T-helper 2 cell treated with Interferon-gamma antibody and Interleukin-4, amounts not matched to agents 100 ng/mL and 5 ng/mL, for 36 hours (primary cell): ENCODE measurements around the gene CHSY1. TPM values are rescaled to one million over a fixed set of nuclear protein-coding genes. Genes with fewer than 3 reads are reported as not detected.

ENCODE experiments used
- intact Hi-C: fragments of 100-400 bp; cut with micrococcal nuclease; formaldehyde crosslinking; loops from one replicate; pipeline ENCODE4 v1.15.1; 2023
- total RNA-seq: library from RNA; stranded (reverse); gene quantifications from 2 replicates; pipeline ENCODE4 v1.2.3, GENCODE V29; 2022

Gene CHSY1
- total RNA-seq, 1 donor from 2014 or later, result 37.5 TPM

- intact Hi-C loops, result no loop called here
Observed at GRCh38 chr15:101174152-101174920, 77.5 kb downstream of the CHSY1 start.

GRCh38 chr15:101173233-101174119 is 78.4 kb downstream of the CHSY1 start:
- intact Hi-C loops, result no loop called here

GRCh38 chr15:101172501-101173071 is 79.3 kb downstream of the CHSY1 start:
- intact Hi-C loops, result no loop called here

- intact Hi-C loops, result no loop called here
Observed at GRCh38 chr15:101171954-101172353, 79.9 kb downstream of the CHSY1 start.

- intact Hi-C loops, result no loop called here
Observed at GRCh38 chr15:101170568-101171350, 81.1 kb downstream of the CHSY1 start.

GRCh38 chr15:101169495-101170071 is 82.3 kb downstream of the CHSY1 start:
- intact Hi-C loops, result loop anchor here (2.0 kb wide), 1 partner anchor 43 kb away; no protein-coding TSS in a partner anchor

- intact Hi-C loops, result loop anchor here (1.0 to 2.0 kb wide), 3 partner anchors 30 to 73 kb away; no protein-coding TSS in a partner anchor
Observed at GRCh38 chr15:101168898-101169494, 82.9 kb downstream of the CHSY1 start.

GRCh38 chr15:101168463-101168824 is 83.4 kb downstream of the CHSY1 start:
- intact Hi-C loops, result loop anchor here (1.0 to 2.0 kb wide), 3 partner anchors 31 to 74 kb away; no protein-coding TSS in a partner anchor

GRCh38 chr15:101167753-101168462 is 83.9 kb downstream of the CHSY1 start:
- intact Hi-C loops, result loop anchor here (1.0 to 2.0 kb wide), 3 partner anchors 31 to 74 kb away; no protein-coding TSS in a partner anchor

GRCh38 chr15:101167411-101167752 is 84.5 kb downstream of the CHSY1 start:
- intact Hi-C loops, result no loop called here

- intact Hi-C loops, result no loop called here
Observed at GRCh38 chr15:101165905-101166471, 85.9 kb downstream of the CHSY1 start.

GRCh38 chr15:101162701-101163483 is 89.0 kb downstream of the CHSY1 start:
- intact Hi-C loops, result no loop called here

GRCh38 chr15:101161656-101162055 is 90.2 kb downstream of the CHSY1 start:
- intact Hi-C loops, result no loop called here

- intact Hi-C loops, result no loop called here
Observed at GRCh38 chr15:101159936-101160815, 91.7 kb downstream of the CHSY1 start.

- intact Hi-C loops, result no loop called here
Observed at GRCh38 chr15:101159096-101159935, 92.5 kb downstream of the CHSY1 start.
